HCT116 (cell line): ENCODE data around the gene ELMOD3.

ENCODE experiments used
- ATF3 ChIP-seq: IDR thresholded peaks from 2 replicates; pipeline ENCODE4 v1.6.1; 2012
- CTCF ChIP-seq, 3 experiments: fragments of 200-600 bp in 1 of 3; sonication (generic) in 1 of 3; IDR thresholded peaks in 2 of 3; conservative IDR thresholded peaks in 1 of 3; 2 replicates each; pipeline ENCODE4 v1.5.1; 2012 to 2017; ENCODE audit warnings: low read depth in 2 of 3, low read length in 2 of 3, antibody characterized with exemption in 1 of 3, borderline replicate concordance in 1 of 3, control low read depth in 1 of 3, mild to moderate bottlenecking in 1 of 3, mixed read lengths in 1 of 3, mixed run types in 1 of 3, moderate library complexity in 1 of 3; ENCODE audit not compliant: insufficient read depth in 1 of 3
- EZH2 ChIP-seq: fragments of 200-600 bp; sonication (generic); IDR thresholded peaks from 2 replicates; pipeline ENCODE4 v1.6.1; 2017; ENCODE audit warnings: antibody characterized with exemption, mixed run types
- EZH2phosphoT487 ChIP-seq: fragments of 200-600 bp; IDR thresholded peaks from 2 replicates; pipeline ENCODE4 v1.6.1; 2018; ENCODE audit warnings: antibody characterized with exemption, borderline replicate concordance
- MAX ChIP-seq: IDR thresholded peaks from 2 replicates; pipeline ENCODE4 v1.6.1; 2012
- POLR2A ChIP-seq: IDR thresholded peaks from 2 replicates; pipeline ENCODE4 v1.7.0; 2011; ENCODE audit warnings: borderline replicate concordance; ENCODE audit not compliant: insufficient read depth, insufficient read length; ENCODE audit errors: extremely low read depth
- POLR2AphosphoS5 ChIP-seq: IDR thresholded peaks from 2 replicates; pipeline ENCODE4 v1.6.1; 2011; ENCODE audit warnings: mild to moderate bottlenecking, low read depth, low read length, moderate library complexity
- RAD21 ChIP-seq: IDR thresholded peaks from 2 replicates; pipeline ENCODE4 v1.6.1; 2012; ENCODE audit warnings: low read depth, mild to moderate bottlenecking
- REST ChIP-seq: IDR thresholded peaks from 2 replicates; pipeline ENCODE4 v1.6.1; 2012; ENCODE audit warnings: low read depth
- SIN3A ChIP-seq: IDR thresholded peaks from 2 replicates; pipeline ENCODE4 v1.6.1; 2012; ENCODE audit warnings: low read depth
- SP1 ChIP-seq: IDR thresholded peaks from 2 replicates; pipeline ENCODE4 v1.6.1; 2012; ENCODE audit warnings: low read depth
- TCF7L2 ChIP-seq: IDR thresholded peaks from 2 replicates; pipeline ENCODE4 v1.7.0; 2011; ENCODE audit warnings: borderline replicate concordance, inconsistent platforms; ENCODE audit not compliant: insufficient read depth, insufficient read length; ENCODE audit errors: extremely low read depth
- ZBTB33 ChIP-seq: IDR thresholded peaks from 2 replicates; pipeline ENCODE4 v1.6.1; 2011; ENCODE audit warnings: mild to moderate bottlenecking, low read length, moderate library complexity; ENCODE audit not compliant: insufficient replicate concordance; ENCODE audit errors: extremely low read depth
- ZNF274 ChIP-seq: fragments of 200-500 bp; sonication (Bioruptor generic); IDR thresholded peaks from 2 replicates; pipeline ENCODE4 v1.6.1; 2014; ENCODE audit warnings: mild to moderate bottlenecking, low read depth, low read length, inconsistent platforms

GRCh38 chr2:85309699-85310321 is 44.8 kb upstream of the ELMOD3 start:
- TF ChIP-seq CTCF (IDR thresholded peaks at IDR 0.05 in 2 of 3, conservative IDR thresholded peaks at IDR 0.05 in 1 of 3; ENCODE audit: borderline replicate concordance in 1 of 3, insufficient read depth in 1 of 3, low read depth in 2 of 3, low read length in 2 of 3) (no peak), SP1 (no peak), RAD21 (no peak), SIN3A (no peak), TCF7L2 (no peak), MAX (no peak), EZH2 (no peak), POLR2A (no peak), EZH2phosphoT487 (no peak), ZNF274 (no peak), ZBTB33 (no peak), ATF3 (no peak), REST (no peak), POLR2AphosphoS5 (no peak)
